Astrocyte of the spinal cord (primary cell): Measurements from ENCODE around the gene LONP1.

Source experiments
- DNase-seq: peaks from one replicate; pipeline ENCODE4 v3.0.0; 2011; ENCODE audit warnings: low read depth, low spot score
- H3K4me3 ChIP-seq: 2 replicates; pipeline ENCODE4 v1.5.1; 2011; ENCODE audit warnings: low read depth, mild to moderate bottlenecking, low read length, moderate library complexity
- CTCF ChIP-seq: IDR thresholded peaks from 2 replicates; pipeline ENCODE4 v1.5.1; 2012; ENCODE audit warnings: low read depth, mild to moderate bottlenecking, low read length, inconsistent platforms
- in situ Hi-C: cut with HindIII; loops from 2 replicates; pipeline ENCODE4 v1.10.0; 2017; ENCODE audit warnings: low sequenced_read_pairs

The LONP1 gene

DNA sequence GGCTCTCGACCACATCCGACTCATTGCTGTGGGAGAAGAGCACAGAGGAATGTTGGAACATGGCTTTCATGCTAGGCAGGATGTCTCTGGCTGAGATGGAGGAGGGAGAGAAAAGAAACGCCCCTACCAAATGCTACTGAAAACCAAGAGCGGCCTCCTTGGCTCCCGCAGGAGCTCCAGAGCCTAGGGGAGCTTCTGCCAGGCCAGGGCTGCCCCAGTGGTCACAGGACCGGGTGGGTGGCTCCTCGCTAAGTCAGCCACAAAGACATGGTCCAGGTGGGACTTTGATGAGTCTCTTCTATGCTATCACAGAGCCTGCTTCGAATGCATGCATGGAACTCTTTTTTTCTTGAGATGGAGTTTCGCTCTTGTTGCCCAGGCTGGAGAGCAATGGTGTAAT, 6.7 kb downstream of the LONP1 start:
- no peak overlapping the region for H3K4me3 ChIP-seq
- no peak for DNase-seq
- in situ Hi-C loops, result no loop called here
- TF ChIP-seq CTCF, result no peak

DNA sequence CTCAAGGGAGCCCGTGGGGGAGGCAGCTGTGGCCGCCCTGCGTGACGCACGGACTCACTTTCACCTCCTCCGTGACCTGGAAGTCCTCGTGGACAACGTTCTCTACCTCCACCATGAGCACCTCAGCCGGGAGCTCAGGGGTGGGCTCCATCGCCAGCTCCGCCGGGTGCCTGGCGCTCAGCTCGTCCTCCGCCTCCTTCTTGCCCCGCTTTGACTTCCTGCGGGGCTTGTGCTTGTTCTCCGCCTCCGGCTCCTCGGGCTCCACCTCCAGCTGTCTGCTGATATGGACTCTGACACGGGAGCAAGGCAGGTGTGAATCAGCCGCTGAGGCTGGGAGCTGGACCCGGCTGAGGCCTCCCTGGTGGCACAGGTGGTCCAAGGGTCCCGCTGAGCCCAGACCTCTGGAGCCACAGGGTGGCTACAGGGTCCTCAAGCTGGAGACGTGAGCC, 8.2 kb downstream of the LONP1 start:
- H3K4me3 ChIP-seq, result no peak overlapping the region
- in situ Hi-C loops, result no loop called here
- no peak for TF ChIP-seq CTCF
- no peak for DNase-seq

DNA sequence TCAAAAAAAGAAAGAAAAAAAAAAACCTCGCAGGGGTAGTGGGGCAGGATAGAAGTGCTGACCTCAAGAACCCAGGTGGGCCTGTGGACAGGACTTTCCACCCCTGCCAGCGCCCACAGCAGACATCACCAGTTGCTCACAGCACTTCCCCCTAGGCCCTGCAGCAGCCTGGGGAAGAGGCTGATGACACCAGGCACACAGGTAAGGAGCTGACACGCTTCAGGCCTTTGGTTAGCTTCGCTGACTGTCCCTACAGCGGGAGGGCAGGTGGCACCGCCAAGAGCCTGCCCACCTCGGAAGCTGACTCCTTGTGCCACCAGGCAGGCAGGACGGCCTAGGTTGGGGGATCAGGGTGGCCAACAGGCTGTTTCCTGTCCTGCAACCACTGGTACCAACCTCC, 8.9 kb downstream of the LONP1 start:
- no peak for DNase-seq
- TF ChIP-seq CTCF, result no peak
- in situ Hi-C loops, result no loop called here
- no peak overlapping the region for H3K4me3 ChIP-seq

DNA sequence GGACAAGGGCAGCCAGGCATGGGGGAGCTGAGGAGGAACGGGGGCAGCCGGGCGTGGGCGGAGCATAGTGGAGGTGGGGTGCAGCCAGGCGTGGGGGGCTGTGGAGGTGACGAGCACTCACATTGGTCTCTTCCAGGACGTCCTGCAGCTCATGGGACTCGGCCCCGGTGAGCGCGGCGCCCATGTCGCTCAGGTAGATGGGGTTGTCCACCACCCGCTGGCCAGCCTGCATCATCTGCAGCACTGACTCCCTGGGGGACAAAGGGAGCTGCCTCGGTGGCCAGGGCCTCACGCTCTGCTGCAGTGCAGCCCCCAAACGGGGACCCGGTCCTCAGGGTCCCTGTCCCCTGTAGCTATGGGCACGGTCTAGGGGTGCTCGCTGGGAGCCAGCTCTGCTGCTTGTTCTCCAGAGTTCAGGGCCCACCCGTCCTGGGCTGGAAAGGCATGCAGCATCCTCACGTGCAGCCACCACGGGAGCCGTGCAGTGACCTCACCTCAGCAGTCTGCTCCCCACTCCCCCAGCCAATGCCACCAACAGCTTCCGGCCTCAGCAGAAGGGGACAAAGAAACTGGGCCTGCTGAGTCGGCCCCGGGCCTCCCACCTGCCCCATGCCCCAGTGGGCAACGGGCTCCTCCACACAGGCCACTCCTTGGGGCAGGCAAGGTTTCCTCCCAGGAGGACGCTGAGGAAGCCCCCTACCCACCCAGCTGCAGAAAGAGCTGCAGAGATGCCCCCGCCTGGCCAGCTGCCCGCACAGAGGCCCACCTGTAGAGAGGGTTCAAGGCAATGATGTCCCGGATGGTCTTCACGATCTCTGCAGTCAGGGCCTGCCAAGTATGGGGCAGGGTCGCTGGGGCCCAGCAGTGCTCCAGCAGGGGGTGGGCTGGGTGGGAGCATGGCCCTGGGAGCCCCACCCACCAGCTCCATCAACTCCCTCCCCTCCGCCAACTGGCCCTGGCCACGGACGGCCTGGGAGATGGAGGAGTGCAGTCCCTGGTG, 12.1 kb downstream of the LONP1 start:
- TF ChIP-seq CTCF, result no peak
- no peak for DNase-seq
- in situ Hi-C loops, result no loop called here
- H3K4me3 ChIP-seq, result no peak overlapping the region

DNA sequence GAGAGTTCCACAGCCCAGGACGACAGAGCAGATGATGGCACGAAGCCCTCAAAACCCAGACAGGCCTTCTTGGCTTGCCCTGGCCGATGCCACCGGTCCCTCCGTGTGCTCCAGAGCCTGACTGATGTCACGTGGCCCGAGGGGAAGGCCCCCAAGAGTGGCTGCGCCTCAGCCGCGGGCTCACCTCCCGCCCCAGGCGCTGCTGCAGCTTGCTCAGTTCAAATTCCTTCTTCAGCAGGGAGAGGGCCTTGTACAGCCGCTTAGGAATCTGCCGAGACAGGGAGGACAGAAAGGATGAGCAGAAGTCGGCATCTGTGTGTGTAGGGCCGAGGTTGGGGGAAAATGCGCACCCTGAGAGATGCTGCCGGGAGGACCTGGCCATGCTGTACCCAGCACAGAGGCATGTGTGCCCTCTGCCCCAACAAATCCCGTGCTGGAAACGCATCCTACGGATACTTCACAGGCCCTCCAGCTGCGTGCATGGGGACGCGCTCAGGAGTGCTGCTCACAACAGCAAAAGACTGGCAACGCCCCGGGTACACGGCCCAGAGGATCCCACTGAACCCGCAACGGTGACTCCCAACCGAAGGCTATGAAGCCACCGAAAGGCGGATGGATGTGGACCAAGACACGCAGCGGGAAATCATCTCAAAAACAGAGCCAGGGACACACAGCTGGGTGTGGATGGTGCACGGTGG, 12.9 kb downstream of the LONP1 start:
- no peak for DNase-seq
- in situ Hi-C loops, result no loop called here
- TF ChIP-seq CTCF, result no peak
- no peak overlapping the region for H3K4me3 ChIP-seq

GRCh38 chr19:5705552-5705951, 14.4 kb downstream of the LONP1 start:
- no peak for DNase-seq
- in situ Hi-C loops, result no loop called here
- no peak for TF ChIP-seq CTCF
- H3K4me3 ChIP-seq, result no peak overlapping the region
